Measurements from ENCODE around the gene CNNM1. TPM values are rescaled to one million over a fixed set of nuclear protein-coding genes. Genes with fewer than 3 reads are reported as not detected.

The CNNM1 gene
- total and polyA plus RNA-seq, 9 donors: 0.03 to 0.09 (median 0.06) TPM; not detected in 3

GRCh38 chr10:99331207-99331803, 2.1 kb downstream of the CNNM1 start:
- peak; percentile 19 for DNase-seq
- no peaks in the 10 kb centered on the region for H3K9me3 ChIP-seq (replicated peaks; ENCODE audit: control insufficient read depth, low read depth, low read length)
- peaks cover 45% of the 10 kb centered on the region for H3K27me3 ChIP-seq (ENCODE audit: control insufficient read depth, insufficient read depth, low read length)
- H3K4me3 ChIP-seq (ENCODE audit: low read length): no peak overlapping the region
- peaks cover 7% of the 10 kb centered on the region for H3K4me1 ChIP-seq (ENCODE audit: control insufficient read depth, insufficient read depth, low read length)
- no peak overlapping the region for H3K27ac ChIP-seq (ENCODE audit: low read length)
- no peaks in the 10 kb centered on the region for H3K36me3 ChIP-seq (ENCODE audit: control insufficient read depth, insufficient read depth, low read length)
- 64% methylated on average over 8 of the region's 9 CpGs for WGBS (ENCODE audit: insufficient coverage)

- 68% methylated on average over 1 of the region's 2 CpGs for WGBS (ENCODE audit: insufficient coverage)
Measured at GRCh38 chr10:99337311-99337811, 8.2 kb downstream of the CNNM1 start.

GRCh38 chr10:99337901-99338300, 8.7 kb downstream of the CNNM1 start:
- no peaks in the 10 kb centered on the region for H3K36me3 ChIP-seq (ENCODE audit: control insufficient read depth, insufficient read depth, low read length)
- peaks cover 8% of the 10 kb centered on the region for H3K27me3 ChIP-seq (ENCODE audit: control insufficient read depth, insufficient read depth, low read length)
- no peaks in the 10 kb centered on the region for H3K9me3 ChIP-seq (replicated peaks; ENCODE audit: control insufficient read depth, low read depth, low read length)
- no peak overlapping the region for H3K27ac ChIP-seq (ENCODE audit: low read length)
- no peaks in the 10 kb centered on the region for H3K4me1 ChIP-seq (ENCODE audit: control insufficient read depth, insufficient read depth, low read length)
- no peak for DNase-seq
- H3K4me3 ChIP-seq (ENCODE audit: low read length): no peak overlapping the region

More at GRCh38 chr10:99337311-99337811, 8.2 kb downstream of the CNNM1 start:
- Histone ChIP-seq H3K36me3 (ENCODE audit: control insufficient read depth, insufficient read depth, low read length) (no peaks in the 10 kb centered on the region), H3K27ac (ENCODE audit: low read length) (no peak overlapping the region), H3K27me3 (ENCODE audit: control insufficient read depth, insufficient read depth, low read length) (peaks cover 11% of the 10 kb centered on the region), H3K4me1 (ENCODE audit: control insufficient read depth, insufficient read depth, low read length) (no peaks in the 10 kb centered on the region), H3K4me3 (ENCODE audit: low read length) (no peak overlapping the region), H3K9me3 (replicated peaks; ENCODE audit: control insufficient read depth, low read depth, low read length) (no peaks in the 10 kb centered on the region)
- no peak for DNase-seq

- H3K4me3 ChIP-seq (ENCODE audit: low read length): no peak overlapping the region
- no peaks in the 10 kb centered on the region for H3K4me1 ChIP-seq (ENCODE audit: control insufficient read depth, insufficient read depth, low read length)
- no peaks in the 10 kb centered on the region for H3K9me3 ChIP-seq (replicated peaks; ENCODE audit: control insufficient read depth, low read depth, low read length)
- H3K27me3 ChIP-seq (ENCODE audit: control insufficient read depth, insufficient read depth, low read length): peaks cover 8% of the 10 kb centered on the region
- no peaks in the 10 kb centered on the region for H3K36me3 ChIP-seq (ENCODE audit: control insufficient read depth, insufficient read depth, low read length)
- 60% methylated on average over 1 of the region's 1 CpG for WGBS (ENCODE audit: insufficient coverage)
- no peak for DNase-seq
- no peak overlapping the region for H3K27ac ChIP-seq (ENCODE audit: low read length)
Measured at GRCh38 chr10:99339077-99339476, 9.9 kb downstream of the CNNM1 start.

GRCh38 chr10:99339563-99340047, 10.4 kb downstream of the CNNM1 start:
- Histone ChIP-seq H3K4me1 (ENCODE audit: control insufficient read depth, insufficient read depth, low read length) (no peaks in the 10 kb centered on the region), H3K4me3 (ENCODE audit: low read length) (no peak overlapping the region), H3K27me3 (ENCODE audit: control insufficient read depth, insufficient read depth, low read length) (peaks cover 8% of the 10 kb centered on the region), H3K27ac (ENCODE audit: low read length) (no peak overlapping the region), H3K36me3 (ENCODE audit: control insufficient read depth, insufficient read depth, low read length) (no peaks in the 10 kb centered on the region), H3K9me3 (replicated peaks; ENCODE audit: control insufficient read depth, low read depth, low read length) (no peaks in the 10 kb centered on the region)
- no peak for DNase-seq
- no CpG with 5 or more reads among the region's 3 CpGs for WGBS (ENCODE audit: insufficient coverage)

GRCh38 chr10:99340650-99341049, 11.5 kb downstream of the CNNM1 start:
- no peak for DNase-seq
- no peaks in the 10 kb centered on the region for H3K4me1 ChIP-seq (ENCODE audit: control insufficient read depth, insufficient read depth, low read length)
- H3K36me3 ChIP-seq (ENCODE audit: control insufficient read depth, insufficient read depth, low read length): no peaks in the 10 kb centered on the region
- H3K27ac ChIP-seq (ENCODE audit: low read length): no peak overlapping the region
- peaks cover 8% of the 10 kb centered on the region for H3K27me3 ChIP-seq (ENCODE audit: control insufficient read depth, insufficient read depth, low read length)
- no peak overlapping the region for H3K4me3 ChIP-seq (ENCODE audit: low read length)
- no peaks in the 10 kb centered on the region for H3K9me3 ChIP-seq (replicated peaks; ENCODE audit: control insufficient read depth, low read depth, low read length)
- WGBS (ENCODE audit: insufficient coverage): no CpG with 5 or more reads among the region's 3 CpGs

- Histone ChIP-seq H3K27me3 (ENCODE audit: control insufficient read depth, insufficient read depth, low read length) (peaks cover 8% of the 10 kb centered on the region), H3K9me3 (replicated peaks; ENCODE audit: control insufficient read depth, low read depth, low read length) (no peaks in the 10 kb centered on the region), H3K4me3 (ENCODE audit: low read length) (no peak overlapping the region), H3K4me1 (ENCODE audit: control insufficient read depth, insufficient read depth, low read length) (no peaks in the 10 kb centered on the region), H3K27ac (ENCODE audit: low read length) (no peak overlapping the region), H3K36me3 (ENCODE audit: control insufficient read depth, insufficient read depth, low read length) (no peaks in the 10 kb centered on the region)
- DNase-seq: no peak
- 37% methylated on average over 3 of the region's 3 CpGs for whole genome bisulfite sequencing (ENCODE audit: insufficient coverage)
Measured at GRCh38 chr10:99341248-99341647, 12.1 kb downstream of the CNNM1 start.

- Histone ChIP-seq H3K4me3 (ENCODE audit: low read length) (no peak overlapping the region), H3K9me3 (replicated peaks; ENCODE audit: control insufficient read depth, low read depth, low read length) (no peaks in the 10 kb centered on the region), H3K27me3 (ENCODE audit: control insufficient read depth, insufficient read depth, low read length) (peaks cover 8% of the 10 kb centered on the region), H3K4me1 (ENCODE audit: control insufficient read depth, insufficient read depth, low read length) (no peaks in the 10 kb centered on the region), H3K36me3 (ENCODE audit: control insufficient read depth, insufficient read depth, low read length) (no peaks in the 10 kb centered on the region), H3K27ac (ENCODE audit: low read length) (no peak overlapping the region)
- WGBS (ENCODE audit: insufficient coverage): no CpG with 5 or more reads among the region's 3 CpGs
- peak; percentile 58 for DNase-seq
Measured at GRCh38 chr10:99341860-99342490, 12.8 kb downstream of the CNNM1 start.

GRCh38 chr10:99343262-99343661, 14.1 kb downstream of the CNNM1 start:
- Histone ChIP-seq H3K4me1 (ENCODE audit: control insufficient read depth, insufficient read depth, low read length) (no peaks in the 10 kb centered on the region), H3K4me3 (ENCODE audit: low read length) (no peak overlapping the region)
- WGBS (ENCODE audit: insufficient coverage): 80% methylated on average over 1 of the region's 5 CpGs

GRCh38 chr10:99344715-99345114, 15.6 kb downstream of the CNNM1 start:
- no peaks in the 10 kb centered on the region for H3K9me3 ChIP-seq (replicated peaks; ENCODE audit: control insufficient read depth, low read depth, low read length)
- DNase-seq: no peak
- 47% methylated on average over 2 of the region's 4 CpGs for WGBS (ENCODE audit: insufficient coverage)
- no peaks in the 10 kb centered on the region for H3K4me1 ChIP-seq (ENCODE audit: control insufficient read depth, insufficient read depth, low read length)
- H3K27me3 ChIP-seq (ENCODE audit: control insufficient read depth, insufficient read depth, low read length): peaks cover 6% of the 10 kb centered on the region
- H3K36me3 ChIP-seq (ENCODE audit: control insufficient read depth, insufficient read depth, low read length): no peaks in the 10 kb centered on the region
- no peak overlapping the region for H3K27ac ChIP-seq (ENCODE audit: low read length)
- H3K4me3 ChIP-seq (ENCODE audit: low read length): no peak overlapping the region

More at GRCh38 chr10:99343262-99343661, 14.1 kb downstream of the CNNM1 start:
- H3K36me3 ChIP-seq (ENCODE audit: control insufficient read depth, insufficient read depth, low read length): no peaks in the 10 kb centered on the region
- peaks cover 6% of the 10 kb centered on the region for H3K27me3 ChIP-seq (ENCODE audit: control insufficient read depth, insufficient read depth, low read length)
- no peaks in the 10 kb centered on the region for H3K9me3 ChIP-seq (replicated peaks; ENCODE audit: control insufficient read depth, low read depth, low read length)
- no peak for DNase-seq
- no peak overlapping the region for H3K27ac ChIP-seq (ENCODE audit: low read length)
